SHP77 (cell line): ENCODE results near the gene DPF1.

Experiments used
- DNase-seq, 2 experiments: peaks; one replicate each; lab custom pipeline; 2025; lab: John Stamatoyannopoulos, UW

DPF1 gene

GRCh38 chr19:38163419-38164290 lies 60.4 kb downstream of the DPF1 start:
- no peak for DNase-seq

DNA sequence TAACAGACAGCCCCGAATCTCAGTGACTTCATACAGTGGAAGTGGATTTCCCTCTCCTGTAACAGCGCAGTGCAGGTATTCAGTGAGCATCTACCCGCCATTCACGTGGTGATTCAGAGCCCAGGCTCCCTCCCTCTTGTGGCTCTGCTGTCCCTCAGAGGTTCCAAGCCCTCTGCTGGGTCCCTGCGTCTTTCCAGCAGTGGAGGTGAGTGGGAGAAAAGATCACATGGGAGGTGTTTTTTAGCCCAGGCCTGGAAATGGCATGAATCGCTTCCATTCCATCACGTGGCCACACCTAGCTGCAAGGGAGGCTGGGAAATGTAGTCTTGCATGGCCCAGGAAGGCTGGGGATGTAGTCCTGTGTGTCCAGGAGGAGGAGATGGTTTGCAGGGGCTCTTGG lies 61.4 kb downstream of the DPF1 start:
- no peak for DNase-seq

GRCh38 chr19:38162094-38162493 lies 61.9 kb downstream of the DPF1 start:
- DNase-seq = no peak
